BJ (cell line): ENCODE measurements around the gene ZCCHC7. TPM values are rescaled to one million over a fixed set of nuclear protein-coding genes. Genes with fewer than 3 reads are reported as not detected.

ENCODE experiments used
- CTCF ChIA-PET: fragments of 350-600 bp; formaldehyde crosslinking; extraction: SDS; loops from one replicate; lab custom pipeline; 2021; ENCODE audit warnings: antibody characterized with exemption, inconsistent platforms; lab: Yijun Ruan, JAX
- POLR2A ChIA-PET: fragments of 300-600 bp; sonication (Branson Sonifier 250); formaldehyde crosslinking; extraction: SDS; loops from one replicate; lab custom pipeline; 2021; ENCODE audit warnings: antibody characterized with exemption; lab: Charles Lee
- DNase-seq: peaks from one replicate; pipeline ENCODE4 v3.0.0-alpha.2; 2011; ENCODE audit warnings: low read depth
- H3K27me3 ChIP-seq: 2 replicates; pipeline ENCODE4 v1.6.0; 2011; ENCODE audit warnings: low read length; ENCODE audit not compliant: control insufficient read depth, insufficient read depth
- H3K36me3 ChIP-seq: 2 replicates; pipeline ENCODE4 v1.5.1; 2011; ENCODE audit warnings: low read length; ENCODE audit not compliant: control insufficient read depth, insufficient read depth
- H3K4me3 ChIP-seq: 2 replicates; pipeline ENCODE4 v1.5.1; 2011; ENCODE audit warnings: low read depth, mild to moderate bottlenecking, control low read depth, low read length
- polyA plus RNA-seq: library from polyadenylated mRNA; depleted of rRNA; stranded (reverse); fragments of >200 nt; gene quantifications from 2 replicates; pipeline ENCODE4 v1.2.3, GENCODE V29; 2011
- TF ChIP-seq, protein P1 (sequence below): IDR thresholded peaks from 2 replicates; pipeline ENCODE4 v1.5.1; 2011; ENCODE audit warnings: low read depth, mild to moderate bottlenecking, control low read depth, inconsistent platforms, low read length, moderate library complexity; ENCODE audit not compliant: insufficient read depth

Gene ZCCHC7
- polyA plus RNA-seq, 1 experiment = 23.2 TPM

DNA sequence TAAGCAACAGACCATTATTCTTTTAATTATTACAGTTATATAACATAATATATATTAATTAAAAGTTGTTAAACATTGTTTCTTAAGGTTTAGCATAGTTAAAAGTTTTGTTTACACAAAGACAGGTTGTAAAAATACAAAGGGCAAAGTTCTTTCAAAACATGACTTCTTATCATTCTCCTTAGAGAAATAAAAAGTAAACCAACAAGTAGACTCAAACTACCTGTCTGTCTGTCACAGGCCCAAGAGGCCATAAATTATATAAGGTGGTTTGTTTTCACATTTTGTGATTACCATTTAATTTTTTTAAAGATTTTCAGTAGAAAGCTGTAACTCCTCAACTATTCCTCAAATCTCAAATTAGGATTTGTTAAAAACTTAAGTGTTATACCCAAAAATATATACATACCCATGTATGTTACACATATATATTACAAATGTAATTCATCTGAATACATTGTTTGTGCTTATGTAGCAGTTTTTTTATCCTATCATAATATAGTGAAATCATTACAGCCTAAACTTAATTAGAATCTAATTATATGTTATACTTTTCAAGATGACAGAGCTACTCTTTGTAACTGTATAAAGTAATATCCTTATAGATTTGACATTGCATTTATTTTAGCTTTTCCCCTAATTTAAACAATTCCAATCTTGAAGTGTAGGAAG, 208.3 kb downstream of the ZCCHC7 start:
- POLR2A ChIA-PET = no interaction called here
- Histone ChIP-seq H3K36me3 (no peaks in the 10 kb centered on the region), H3K4me3 (no peak overlapping the region), H3K27me3 (no peaks in the 10 kb centered on the region)
- TF ChIP-seq, protein P1, sequence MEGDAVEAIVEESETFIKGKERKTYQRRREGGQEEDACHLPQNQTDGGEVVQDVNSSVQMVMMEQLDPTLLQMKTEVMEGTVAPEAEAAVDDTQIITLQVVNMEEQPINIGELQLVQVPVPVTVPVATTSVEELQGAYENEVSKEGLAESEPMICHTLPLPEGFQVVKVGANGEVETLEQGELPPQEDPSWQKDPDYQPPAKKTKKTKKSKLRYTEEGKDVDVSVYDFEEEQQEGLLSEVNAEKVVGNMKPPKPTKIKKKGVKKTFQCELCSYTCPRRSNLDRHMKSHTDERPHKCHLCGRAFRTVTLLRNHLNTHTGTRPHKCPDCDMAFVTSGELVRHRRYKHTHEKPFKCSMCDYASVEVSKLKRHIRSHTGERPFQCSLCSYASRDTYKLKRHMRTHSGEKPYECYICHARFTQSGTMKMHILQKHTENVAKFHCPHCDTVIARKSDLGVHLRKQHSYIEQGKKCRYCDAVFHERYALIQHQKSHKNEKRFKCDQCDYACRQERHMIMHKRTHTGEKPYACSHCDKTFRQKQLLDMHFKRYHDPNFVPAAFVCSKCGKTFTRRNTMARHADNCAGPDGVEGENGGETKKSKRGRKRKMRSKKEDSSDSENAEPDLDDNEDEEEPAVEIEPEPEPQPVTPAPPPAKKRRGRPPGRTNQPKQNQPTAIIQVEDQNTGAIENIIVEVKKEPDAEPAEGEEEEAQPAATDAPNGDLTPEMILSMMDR = no peak
- no peak for DNase-seq
- CTCF ChIA-PET = interaction anchor here (3.2 kb wide), 1 partner anchor 332 kb away, joined by 13 read pairs; no protein-coding TSS in a partner anchor

DNA sequence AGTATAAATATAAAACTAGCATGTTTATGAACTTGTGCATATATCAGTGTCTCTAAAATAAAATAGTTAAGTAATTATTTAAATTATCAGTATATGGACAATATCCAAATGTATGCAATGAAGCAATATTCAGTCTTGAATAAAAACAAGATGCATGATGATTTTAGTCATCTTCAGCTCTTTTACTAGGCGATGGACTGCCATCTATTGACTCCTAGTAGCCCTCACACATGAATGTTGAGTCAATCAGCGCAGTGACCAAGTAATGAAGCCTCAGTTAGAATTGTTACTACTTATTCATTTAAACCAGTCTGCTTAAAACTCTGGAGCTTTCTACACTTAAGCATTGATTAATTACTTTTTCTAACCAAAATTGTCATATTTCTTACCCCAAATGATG, 209.2 kb downstream of the ZCCHC7 start:
- no peaks in the 10 kb centered on the region for H3K36me3 ChIP-seq
- no peak for DNase-seq
- TF ChIP-seq, protein P1 = peak; percentile 35
- CTCF ChIA-PET = interaction anchor here (1.0 to 3.2 kb wide), 5 partner anchors 12 to 457 kb away, joined by 3 to 13 read pairs (median 4); no protein-coding TSS in a partner anchor
- H3K27me3 ChIP-seq = no peaks in the 10 kb centered on the region
- POLR2A ChIA-PET = no interaction called here
- no peak overlapping the region for H3K4me3 ChIP-seq

DNA sequence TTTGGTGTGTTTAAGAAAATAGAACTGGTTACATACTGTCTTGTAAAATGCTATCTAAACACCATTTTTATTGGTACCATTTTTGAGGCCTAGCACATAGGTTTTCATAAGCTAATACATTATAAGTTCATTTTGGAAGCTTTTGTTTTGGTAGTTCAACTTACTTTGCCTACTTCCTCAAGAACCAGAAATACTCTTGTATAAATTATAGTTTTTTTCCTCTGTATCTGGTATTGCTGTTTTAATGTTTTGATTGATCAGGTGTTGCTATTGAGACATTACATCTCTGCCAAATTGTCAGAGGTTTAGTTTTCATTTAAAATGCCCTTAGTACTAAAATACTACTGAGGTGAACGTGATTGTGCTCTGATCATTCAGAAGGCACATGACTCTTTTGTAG, 211.5 kb downstream of the ZCCHC7 start:
- POLR2A ChIA-PET = no interaction called here
- Histone ChIP-seq H3K27me3 (no peaks in the 10 kb centered on the region), H3K36me3 (no peaks in the 10 kb centered on the region), H3K4me3 (no peak overlapping the region)
- TF ChIP-seq, protein P1 = no peak
- CTCF ChIA-PET = no interaction called here
- DNase-seq = no peak

DNA sequence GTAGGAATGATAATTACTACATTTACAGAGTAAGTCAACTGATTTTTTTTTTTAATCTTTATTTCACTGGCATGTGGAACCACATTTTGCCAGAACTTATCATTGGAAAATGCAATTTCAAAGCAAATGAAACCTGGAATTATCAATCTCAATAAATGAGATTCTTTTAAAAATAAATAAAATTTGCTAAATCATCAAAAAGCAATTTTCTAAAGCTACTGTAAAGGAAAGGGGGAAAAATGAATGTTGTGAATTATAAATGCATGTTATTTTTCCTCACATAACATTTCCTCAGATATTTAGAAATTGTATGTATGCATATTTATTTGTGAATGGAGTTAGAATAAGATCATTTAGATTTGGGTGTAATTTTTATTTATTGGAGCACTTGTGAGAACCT, 212.2 kb downstream of the ZCCHC7 start:
- POLR2A ChIA-PET = no interaction called here
- Histone ChIP-seq H3K27me3 (no peaks in the 10 kb centered on the region), H3K36me3 (no peaks in the 10 kb centered on the region), H3K4me3 (no peak overlapping the region)
- no peak for DNase-seq
- TF ChIP-seq, protein P1 = no peak
- CTCF ChIA-PET = no interaction called here

DNA sequence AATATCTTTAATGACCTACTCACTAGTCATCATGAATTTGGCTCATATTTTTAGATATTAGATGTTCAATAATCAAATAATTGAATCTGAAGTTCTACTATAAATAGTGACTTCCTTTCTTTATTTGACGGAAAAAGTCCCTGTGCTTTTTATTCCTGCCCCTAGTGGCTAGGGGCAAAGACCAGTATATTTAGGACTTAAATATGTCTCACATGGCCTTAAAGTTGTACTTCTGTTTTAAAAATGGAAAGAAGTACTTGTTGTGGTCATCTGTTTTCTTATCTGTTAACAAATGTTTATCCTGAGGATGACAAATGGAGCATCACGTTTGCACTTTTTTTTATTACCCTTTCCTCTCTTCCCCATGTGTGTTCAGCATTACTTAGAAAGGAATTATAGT, 212.9 kb downstream of the ZCCHC7 start:
- CTCF ChIA-PET = no interaction called here
- H3K4me3 ChIP-seq = no peak overlapping the region
- TF ChIP-seq, protein P1 = peak; percentile 10; the same call in 1 of the 2 replicates
- H3K36me3 ChIP-seq = no peaks in the 10 kb centered on the region
- POLR2A ChIA-PET = no interaction called here
- no peak for DNase-seq
- H3K27me3 ChIP-seq = no peaks in the 10 kb centered on the region
